ENCODE results near the gene C1R. TPM values are rescaled to one million over a fixed set of nuclear protein-coding genes. Genes with fewer than 3 reads are reported as not detected.
"Not testable (repeated sequence)": the region's sequence is repeated elsewhere in the genome, so short reads cannot be mapped to it uniquely, and the experiment has no call there.

The C1R gene
- total RNA-seq, 4 donors from 2014 or later = 22.8 to 297 (median 140) TPM

GRCh38 chr12:7058163-7058845 is 33.9 kb downstream of the C1R start:
- WGBS, 2 donors = 76 to 79% methylated on average over 2 to 3 of the region's 3 CpGs
- Histone ChIP-seq H3K36me3 (no peaks in the 10 kb centered on the region), H3K27ac (no peak overlapping the region), H3K4me1 (peaks cover 8 to 50% (median 24%) of the 10 kb centered on the region in 3 donors), H3K27me3 (no peaks in the 10 kb centered on the region), H3K9me3 (no peaks in the 10 kb centered on the region), H3K4me3 (no peak overlapping the region)
- DNase-seq = no peak
- no peak for TF ChIP-seq POLR2A (IDR thresholded peaks at IDR 0.05)
- TF ChIP-seq, protein P1, sequence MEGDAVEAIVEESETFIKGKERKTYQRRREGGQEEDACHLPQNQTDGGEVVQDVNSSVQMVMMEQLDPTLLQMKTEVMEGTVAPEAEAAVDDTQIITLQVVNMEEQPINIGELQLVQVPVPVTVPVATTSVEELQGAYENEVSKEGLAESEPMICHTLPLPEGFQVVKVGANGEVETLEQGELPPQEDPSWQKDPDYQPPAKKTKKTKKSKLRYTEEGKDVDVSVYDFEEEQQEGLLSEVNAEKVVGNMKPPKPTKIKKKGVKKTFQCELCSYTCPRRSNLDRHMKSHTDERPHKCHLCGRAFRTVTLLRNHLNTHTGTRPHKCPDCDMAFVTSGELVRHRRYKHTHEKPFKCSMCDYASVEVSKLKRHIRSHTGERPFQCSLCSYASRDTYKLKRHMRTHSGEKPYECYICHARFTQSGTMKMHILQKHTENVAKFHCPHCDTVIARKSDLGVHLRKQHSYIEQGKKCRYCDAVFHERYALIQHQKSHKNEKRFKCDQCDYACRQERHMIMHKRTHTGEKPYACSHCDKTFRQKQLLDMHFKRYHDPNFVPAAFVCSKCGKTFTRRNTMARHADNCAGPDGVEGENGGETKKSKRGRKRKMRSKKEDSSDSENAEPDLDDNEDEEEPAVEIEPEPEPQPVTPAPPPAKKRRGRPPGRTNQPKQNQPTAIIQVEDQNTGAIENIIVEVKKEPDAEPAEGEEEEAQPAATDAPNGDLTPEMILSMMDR (IDR thresholded peaks at IDR 0.05) = no peak
- intact Hi-C loops (cut with DNase I) = loop anchor here (5.0 kb wide), 1 partner anchor 34 kb away; the partner anchor contains the start of gene C1R

DNA sequence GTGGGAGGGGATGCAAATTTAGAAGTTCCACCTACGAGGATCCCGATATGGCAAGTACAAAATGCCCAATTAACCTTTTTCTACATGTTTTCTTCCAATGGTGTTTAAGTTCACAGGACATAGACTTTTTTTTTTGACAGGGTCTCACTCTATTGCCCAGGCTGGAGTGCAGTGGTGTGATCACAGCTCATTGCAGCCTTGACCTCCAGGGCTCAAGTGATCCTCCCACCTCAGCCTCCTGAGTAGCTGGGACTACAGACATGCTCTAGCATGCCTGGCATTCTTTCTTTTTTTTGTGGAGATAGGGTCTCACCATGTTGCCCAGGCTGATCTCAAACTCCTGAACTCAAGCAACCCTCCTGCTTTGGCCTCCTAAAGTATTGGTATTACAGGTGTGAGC is 36.5 kb downstream of the C1R start:
- intact Hi-C loops (cut with DNase I) = loop anchor here (5.0 kb wide), 1 partner anchor 37 kb away; the partner anchor contains the start of gene C1R
- not testable (repeated sequence) for H3K9me3 ChIP-seq, H3K27me3 ChIP-seq, H3K4me3 ChIP-seq, H3K27ac ChIP-seq, H3K36me3 ChIP-seq, DNase-seq
- WGBS, 2 donors = 85 to 100% methylated on average over 2 of the region's 2 CpGs
- peaks cover 0 to 25% (median 9%) of the 10 kb centered on the region in 3 donors for H3K4me1 ChIP-seq

GRCh38 chr12:7054925-7055324 is 37.3 kb downstream of the C1R start:
- Histone ChIP-seq H3K27me3 (no peaks in the 10 kb centered on the region), H3K4me1 (peaks cover 0 to 17% (median 6%) of the 10 kb centered on the region in 3 donors), H3K27ac (no peak overlapping the region), H3K9me3 (no peaks in the 10 kb centered on the region), H3K4me3 (no peak overlapping the region), H3K36me3 (no peaks in the 10 kb centered on the region)
- intact Hi-C loops (cut with DNase I) = loop anchor here (5.0 kb wide), 1 partner anchor 37 kb away; the partner anchor contains the start of gene C1R
- 79 to 82% methylated on average over 2 to 4 of the region's 4 CpGs for WGBS, 2 donors
- TF ChIP-seq, protein P1 (IDR thresholded peaks at IDR 0.05) = no peak
- TF ChIP-seq POLR2A (IDR thresholded peaks at IDR 0.05) = no peak
- no peak for DNase-seq

DNA sequence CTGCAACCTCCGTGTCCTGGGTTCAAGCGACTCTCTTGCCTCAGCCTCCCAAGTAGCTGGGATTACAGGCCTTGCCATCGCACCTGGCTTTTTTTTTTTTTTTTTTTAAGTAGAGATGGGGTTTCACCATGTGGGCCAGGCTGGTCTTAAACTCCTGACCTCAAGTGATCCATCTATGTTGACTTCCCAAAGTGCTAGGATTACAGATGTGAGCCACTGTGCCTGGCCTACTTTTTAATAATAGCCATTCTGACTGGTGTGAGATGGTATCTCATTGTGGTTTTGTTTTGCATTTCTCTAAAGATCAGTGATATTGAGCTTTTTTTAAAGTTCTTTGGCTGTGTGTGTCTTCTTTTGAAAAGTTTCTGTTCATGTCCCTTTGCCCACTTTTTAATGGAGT is 42.3 kb downstream of the C1R start:
- intact Hi-C loops (cut with DNase I); H3K4me1 ChIP-seq; H3K36me3 ChIP-seq; H3K27ac ChIP-seq; H3K4me3 ChIP-seq; H3K27me3 ChIP-seq; DNase-seq; H3K9me3 ChIP-seq: not testable (repeated sequence)
- 88 to 94% methylated on average over 3 of the region's 3 CpGs for WGBS, 2 donors

GRCh38 chr12:7049445-7049951 is 42.7 kb downstream of the C1R start:
- H3K4me1 ChIP-seq; H3K36me3 ChIP-seq; intact Hi-C loops (cut with DNase I); H3K4me3 ChIP-seq; H3K9me3 ChIP-seq; H3K27me3 ChIP-seq; H3K27ac ChIP-seq; DNase-seq: not testable (repeated sequence)
- 78 to 86% methylated on average over 8 to 10 of the region's 10 CpGs for WGBS, 2 donors

DNA sequence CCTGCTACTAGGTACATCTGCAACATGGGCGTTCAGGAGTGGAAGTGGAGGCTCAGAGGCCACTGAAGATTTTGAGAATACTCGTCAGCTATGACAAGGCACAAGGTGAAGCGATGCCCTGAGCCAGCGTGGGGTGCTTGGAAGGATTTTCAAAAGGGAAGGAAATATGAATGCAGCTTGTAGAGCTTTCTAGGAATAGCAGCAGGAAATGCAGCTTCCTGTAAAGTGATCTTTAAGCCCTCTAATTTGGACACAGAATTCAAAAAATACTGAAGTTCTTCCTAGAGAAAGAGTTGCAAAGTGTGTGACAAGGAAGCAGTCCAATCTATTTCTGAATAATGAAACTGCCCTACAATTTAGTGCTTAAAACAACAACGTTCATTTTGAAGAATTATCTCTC is 44.9 kb downstream of the C1R start:
- H3K9me3 ChIP-seq = no peaks in the 10 kb centered on the region
- H3K36me3 ChIP-seq = no peaks in the 10 kb centered on the region
- TF ChIP-seq POLR2A (IDR thresholded peaks at IDR 0.05) = no peak
- TF ChIP-seq, protein P1 (IDR thresholded peaks at IDR 0.05) = no peak
- intact Hi-C loops (cut with DNase I) = no loop called here
- peaks cover 0 to 5% (median 0%) of the 10 kb centered on the region in 3 donors for H3K4me1 ChIP-seq
- no peak for DNase-seq
- 64 to 69% methylated on average over 4 to 5 of the region's 5 CpGs for WGBS, 2 donors
- H3K4me3 ChIP-seq = no peak overlapping the region
- no peak overlapping the region for H3K27ac ChIP-seq
- no peaks in the 10 kb centered on the region for H3K27me3 ChIP-seq
